Psoas muscle (tissue), 8 donors: Measurements from ENCODE around the gene GRB10. TPM values are rescaled to one million over a fixed set of nuclear protein-coding genes. Genes with fewer than 3 reads are reported as not detected.

ENCODE experiments used
- ATAC-seq, 4 donors: fragments of 200-7000 bp; cut with Tn5 transposase; one replicate each; pipeline ENCODE4 v1.9.1; 2020; ENCODE audit warnings: moderate library complexity in 3 of 4, mild to moderate bottlenecking in 2 of 4
- DNase-seq, 2 donors: peaks; one replicate each; pipeline ENCODE4 v3.0.0-alpha.2; 2020
- H3K27ac ChIP-seq: fragments of 200-600 bp; one replicate; pipeline ENCODE4 v1.8.0; 2022
- H3K27me3 ChIP-seq, 3 donors: fragments of 200-600 bp in 1 of 3; one replicate each; pipeline versions ENCODE4 v1.6.1 to v1.8.0; 2013 to 2022; ENCODE audit warnings: low read length in 2 of 3, mild to moderate bottlenecking in 2 of 3, moderate library complexity in 1 of 3; ENCODE audit not compliant: insufficient read depth in 3 of 3
- H3K36me3 ChIP-seq, 2 donors: fragments of 200-600 bp in 1 of 2; one replicate each; pipeline versions ENCODE4 v1.6.1 to v1.8.0; 2013 to 2022; ENCODE audit warnings: low read depth in 1 of 2, mild to moderate bottlenecking in 1 of 2, moderate library complexity in 1 of 2; ENCODE audit not compliant: insufficient read depth in 1 of 2
- H3K4me1 ChIP-seq: fragments of 200-600 bp; one replicate; pipeline ENCODE4 v1.8.0; 2022
- H3K4me3 ChIP-seq: fragments of 200-600 bp; one replicate; pipeline ENCODE4 v1.8.0; 2022; ENCODE audit warnings: mild to moderate bottlenecking
- H3K9me3 ChIP-seq: fragments of 200-600 bp; one replicate; pipeline ENCODE4 v1.8.0; 2022
- CTCF ChIP-seq: fragments of 200-600 bp; IDR thresholded peaks from one replicate; pipeline ENCODE4 v1.8.0; 2022; ENCODE audit warnings: antibody characterized with exemption
- WGBS, 3 donors: extraction: QIAGEN DNeasy Blood & Tissue Kit; methylation state at CpG; one replicate each; pipeline versions ENCODE4 v1.1.6 to v1.1.7; 2013; 5-methylcytosine and 5-hydroxymethylcytosine counted together
- intact Hi-C, 2 donors: fragments of 100-400 bp; cut with DNase I; formaldehyde crosslinking; loops; one replicate each; pipeline versions ENCODE4 v1.11.0 to v1.14.2; 2022
- polyA plus RNA-seq, 3 donors: library from polyadenylated mRNA; stranded (reverse); fragments of 200-250 nt; gene quantifications; one replicate each; pipeline ENCODE4 v1.2.3, GENCODE V29; 2013
- total RNA-seq, 4 donors: library from RNA; stranded (reverse); fragmentation: NEBNext Ultra II Directional in 2 of 4; extraction: Animal tissue kit (Norgen Biotek cat#: 25700) in 2 of 4; gene quantifications; one replicate each; pipeline versions ENCODE4 v1.2.1 to v1.2.4, GENCODE V29; 2021 to 2023
- donor health status: healthy with polysubstance abuse.
- donor health status: DM: no; HTN: no; CAD: no; lungs with moderate emphysema.
- donor health status: Bipolar disorder and iron deficiency.
- donor health status: healthy.
- donor health status: DM: yes; HTN: yes; CAD: no.
- donor health status: DM: no; HTN: no; CAD: no.
- donor health status: DM: no; HTN: no; CAD: no.
- donor health status: DM: yes; HTN: yes; CAD: no.

The GRB10 gene
- total and polyA plus RNA-seq, 7 donors = 25.8 to 72.7 (median 53.0) TPM

- Histone ChIP-seq H3K9me3 (no peaks in the 10 kb centered on the region), H3K27me3 (no peaks in the 10 kb centered on the region), H3K27ac (peak overlapping the region; percentile 76), H3K36me3 (no peaks in the 10 kb centered on the region), H3K4me3 (peak overlapping the region; percentile 24), H3K4me1 (peaks cover 36% of the 10 kb centered on the region)
- no peak for TF ChIP-seq CTCF
- intact Hi-C loops = loop anchor here in 1 of 2 donors (5.0 kb wide), 1 partner anchor 33 kb away; no protein-coding TSS in a partner anchor
- ATAC-seq = no peak
- no peak for DNase-seq
- 56 to 87% (median 82%) methylated on average over 6 of the region's 6 CpGs for WGBS, 3 donors
These were observed 138.6 kb downstream of the GRB10 start for GRCh38 chr7:50644114-50644513.

GRCh38 chr7:50641442-50642405, 141.0 kb downstream of the GRB10 start:
- Histone ChIP-seq H3K36me3 (no peaks in the 10 kb centered on the region), H3K9me3 (no peaks in the 10 kb centered on the region), H3K27me3 (no peaks in the 10 kb centered on the region), H3K4me3 (peak overlapping the region; percentile 45), H3K4me1 (peaks cover 48% of the 10 kb centered on the region), H3K27ac (peak overlapping the region; percentile 76)
- TF ChIP-seq CTCF = peak; percentile 42
- 47 to 63% (median 53%) methylated on average over 18 of the region's 18 CpGs for WGBS, 3 donors
- DNase-seq = peak; percentile 45 to 86
- intact Hi-C loops = loop anchor here (2.0 to 5.0 kb wide), 2 partner anchors 15 to 36 kb away; no protein-coding TSS in a partner anchor
- ATAC-seq = peak; percentile 89 to 91 (median 89)

- H3K27ac ChIP-seq = peak overlapping the region; percentile 76
- H3K36me3 ChIP-seq = no peaks in the 10 kb centered on the region
- no peak for TF ChIP-seq CTCF
- WGBS, 3 donors = 79 to 90% (median 79%) methylated on average over 7 of the region's 7 CpGs
- no peaks in the 10 kb centered on the region for H3K27me3 ChIP-seq
- no peak for DNase-seq
- H3K4me1 ChIP-seq = peaks cover 48% of the 10 kb centered on the region
- ATAC-seq = peak in 2 of 4 donors; percentile 1 to 3
- no peak overlapping the region for H3K4me3 ChIP-seq
- no peaks in the 10 kb centered on the region for H3K9me3 ChIP-seq
- intact Hi-C loops = loop anchor here (2.0 to 5.0 kb wide), 2 partner anchors 16 to 37 kb away; no protein-coding TSS in a partner anchor
These were observed 141.9 kb downstream of the GRB10 start for GRCh38 chr7:50640779-50641178.

GRCh38 chr7:50640256-50640655, 142.4 kb downstream of the GRB10 start:
- intact Hi-C loops = loop anchor here (2.0 to 5.0 kb wide), 2 partner anchors 17 to 37 kb away; no protein-coding TSS in a partner anchor
- H3K4me1 ChIP-seq = peaks cover 48% of the 10 kb centered on the region
- 68 to 74% (median 71%) methylated on average over 2 of the region's 2 CpGs for WGBS, 3 donors
- TF ChIP-seq CTCF = no peak
- DNase-seq = no peak
- H3K27me3 ChIP-seq = no peaks in the 10 kb centered on the region
- peak overlapping the region; percentile 76 for H3K27ac ChIP-seq
- ATAC-seq = no peak
- H3K9me3 ChIP-seq = no peaks in the 10 kb centered on the region
- no peaks in the 10 kb centered on the region for H3K36me3 ChIP-seq
- H3K4me3 ChIP-seq = no peak overlapping the region
